Esophagus muscularis mucosa (tissue), 4 donors: Measurements from ENCODE around the gene HIBADH. TPM values are rescaled to one million over a fixed set of nuclear protein-coding genes. Genes with fewer than 3 reads are reported as not detected.

Source experiments
- DNase-seq: peaks from one replicate; pipeline ENCODE4 v3.0.0-alpha.2; 2017; ENCODE audit errors: extremely low spot score
- H3K27ac ChIP-seq, 4 donors: fragments of 200-600 bp; sonication (generic); replicated peaks in 1 of 4; 1 replicate in 3 of 4; 2 replicates in 1 of 4; pipeline ENCODE4 v1.5.1; 2016 to 2019; ENCODE audit warnings: mild to moderate bottlenecking in 1 of 4
- H3K27me3 ChIP-seq, 4 donors: fragments of 200-600 bp; sonication (generic); one replicate each; pipeline versions ENCODE4 v1.5.1 to v1.6.0; 2016 to 2019
- H3K36me3 ChIP-seq, 4 donors: fragments of 200-600 bp; sonication (generic); one replicate each; pipeline ENCODE4 v1.5.1; 2016 to 2019
- H3K4me1 ChIP-seq, 4 donors: fragments of 200-600 bp; sonication (generic); one replicate each; pipeline ENCODE4 v1.5.1; 2016 to 2019
- H3K4me3 ChIP-seq, 4 donors: fragments of 200-600 bp; sonication (generic); 1 replicate in 2 of 4; 2 replicates in 2 of 4; pipeline ENCODE4 v1.5.1; 2016 to 2019; ENCODE audit warnings: mild to moderate bottlenecking in 4 of 4, moderate library complexity in 1 of 4
- H3K9me3 ChIP-seq, 4 donors: fragments of 200-600 bp; sonication (generic); 1 replicate in 3 of 4; 2 replicates in 1 of 4; pipeline ENCODE4 v1.5.1; 2016 to 2019
- EP300 ChIP-seq: sonication (generic); formaldehyde crosslinking; IDR thresholded peaks from one replicate; pipeline ENCODE4 v1.6.1; 2017; ENCODE audit warnings: antibody characterized with exemption
- POLR2A ChIP-seq: fragments of 450-650 bp; IDR thresholded peaks from one replicate; pipeline ENCODE4 v1.6.1; 2017; ENCODE audit warnings: antibody characterized with exemption, moderate library complexity, mild to moderate bottlenecking, low read depth
- POLR2AphosphoS5 ChIP-seq, 2 donors: sonication (generic); formaldehyde crosslinking; IDR thresholded peaks; one replicate each; pipeline ENCODE4 v1.6.1; 2017; ENCODE audit warnings: antibody characterized with exemption in 2 of 2
- WGBS: methylation state at CpG from one replicate; pipeline ENCODE4 v1.1.5; 2018; 5-methylcytosine and 5-hydroxymethylcytosine counted together
- intact Hi-C: fragments of 100-400 bp; cut with DNase I; formaldehyde crosslinking; loops from one replicate; pipeline ENCODE4 v1.15.1; 2023
- total RNA-seq, 4 donors: library from RNA; depleted of rRNA; stranded (reverse); fragments of >200 nt; gene quantifications; one replicate each; pipeline versions ENCODE4 v1.1.0 to v1.2.1, GENCODE V29; 2016
- TF ChIP-seq, protein P1 (sequence below), 3 experiments: fragments of 200-600 bp in 2 of 3; fragments of 450-650 bp in 1 of 3; sonication (generic) in 2 of 3; IDR thresholded peaks; one replicate each; pipeline ENCODE4 v1.5.1; 2017 to 2019; ENCODE audit warnings: antibody characterized with exemption in 3 of 3, mild to moderate bottlenecking in 2 of 3, moderate library complexity in 1 of 3

The HIBADH gene
- total RNA-seq, 4 donors from 2014 or later: 45.4 to 66.0 (median 52.3) TPM

- no peak for TF ChIP-seq POLR2AphosphoS5 (IDR thresholded peaks at IDR 0.05)
- TF ChIP-seq EP300: no peak
- no peak for TF ChIP-seq POLR2A
- TF ChIP-seq, protein P1, sequence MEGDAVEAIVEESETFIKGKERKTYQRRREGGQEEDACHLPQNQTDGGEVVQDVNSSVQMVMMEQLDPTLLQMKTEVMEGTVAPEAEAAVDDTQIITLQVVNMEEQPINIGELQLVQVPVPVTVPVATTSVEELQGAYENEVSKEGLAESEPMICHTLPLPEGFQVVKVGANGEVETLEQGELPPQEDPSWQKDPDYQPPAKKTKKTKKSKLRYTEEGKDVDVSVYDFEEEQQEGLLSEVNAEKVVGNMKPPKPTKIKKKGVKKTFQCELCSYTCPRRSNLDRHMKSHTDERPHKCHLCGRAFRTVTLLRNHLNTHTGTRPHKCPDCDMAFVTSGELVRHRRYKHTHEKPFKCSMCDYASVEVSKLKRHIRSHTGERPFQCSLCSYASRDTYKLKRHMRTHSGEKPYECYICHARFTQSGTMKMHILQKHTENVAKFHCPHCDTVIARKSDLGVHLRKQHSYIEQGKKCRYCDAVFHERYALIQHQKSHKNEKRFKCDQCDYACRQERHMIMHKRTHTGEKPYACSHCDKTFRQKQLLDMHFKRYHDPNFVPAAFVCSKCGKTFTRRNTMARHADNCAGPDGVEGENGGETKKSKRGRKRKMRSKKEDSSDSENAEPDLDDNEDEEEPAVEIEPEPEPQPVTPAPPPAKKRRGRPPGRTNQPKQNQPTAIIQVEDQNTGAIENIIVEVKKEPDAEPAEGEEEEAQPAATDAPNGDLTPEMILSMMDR (IDR thresholded peaks at IDR 0.05): no peak
- no peaks in the 10 kb centered on the region for H3K36me3 ChIP-seq
- 97% methylated on average over 4 of the region's 4 CpGs for WGBS
- DNase-seq: no peak
- intact Hi-C loops: no loop called here
- H3K4me1 ChIP-seq: no peaks in the 10 kb centered on the region
- H3K9me3 ChIP-seq: no peaks in the 10 kb centered on the region
- no peak overlapping the region for H3K27ac ChIP-seq
- H3K4me3 ChIP-seq: no peak overlapping the region
- H3K27me3 ChIP-seq: no peaks in the 10 kb centered on the region
These were observed 95.4 kb downstream of the HIBADH start for GRCh38 chr7:27567266-27567665.

- Histone ChIP-seq H3K9me3 (no peaks in the 10 kb centered on the region), H3K27me3 (no peaks in the 10 kb centered on the region), H3K4me3 (no peak overlapping the region), H3K4me1 (no peaks in the 10 kb centered on the region), H3K36me3 (no peaks in the 10 kb centered on the region), H3K27ac (no peak overlapping the region)
- no peak for DNase-seq
- WGBS: 77% methylated on average over 4 of the region's 4 CpGs
- intact Hi-C loops: no loop called here
- no peak for TF ChIP-seq POLR2AphosphoS5 (IDR thresholded peaks at IDR 0.05)
These were observed 97.7 kb downstream of the HIBADH start for GRCh38 chr7:27564881-27565482.

- no peaks in the 10 kb centered on the region for H3K27me3 ChIP-seq
- H3K27ac ChIP-seq: no peak overlapping the region
- no peak overlapping the region for H3K4me3 ChIP-seq
- no peaks in the 10 kb centered on the region for H3K9me3 ChIP-seq
- no peaks in the 10 kb centered on the region for H3K36me3 ChIP-seq
- TF ChIP-seq POLR2A (no peak), EP300 (no peak), POLR2AphosphoS5 (IDR thresholded peaks at IDR 0.05) (no peak)
- TF ChIP-seq, protein P1 (IDR thresholded peaks at IDR 0.05): no peak
- DNase-seq: no peak
- no peaks in the 10 kb centered on the region for H3K4me1 ChIP-seq
- intact Hi-C loops: no loop called here
These were observed 101.9 kb downstream of the HIBADH start for GRCh38 chr7:27560706-27561235.

DNA sequence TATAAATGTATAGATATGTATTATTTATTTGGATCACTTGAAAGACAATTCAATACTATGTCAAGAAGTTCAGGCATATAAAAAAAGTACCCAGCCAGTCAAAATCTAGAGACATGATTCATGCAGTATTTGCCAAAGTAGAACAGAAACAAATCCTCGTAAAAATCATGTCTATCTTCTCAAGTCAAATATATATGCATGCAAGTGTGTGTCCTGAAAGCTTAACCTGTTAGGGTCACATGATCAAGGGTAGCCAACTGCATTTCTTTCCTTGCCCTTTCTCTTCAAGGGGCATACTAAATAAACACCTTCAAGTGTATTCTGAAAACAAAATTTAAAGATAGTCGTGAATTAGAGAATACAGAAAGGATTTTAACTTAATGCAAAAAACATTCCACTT, 107.0 kb downstream of the HIBADH start:
- no peak overlapping the region for H3K27ac ChIP-seq
- TF ChIP-seq POLR2A: no peak
- WGBS: 92% methylated on average over 2 of the region's 2 CpGs
- intact Hi-C loops: no loop called here
- H3K27me3 ChIP-seq: no peaks in the 10 kb centered on the region
- H3K4me3 ChIP-seq: no peak overlapping the region
- DNase-seq: no peak
- no peaks in the 10 kb centered on the region for H3K4me1 ChIP-seq
- no peaks in the 10 kb centered on the region for H3K9me3 ChIP-seq
- H3K36me3 ChIP-seq: no peaks in the 10 kb centered on the region

- Histone ChIP-seq H3K4me1 (no peaks in the 10 kb centered on the region), H3K27ac (no peak overlapping the region), H3K9me3 (no peaks in the 10 kb centered on the region), H3K36me3 (no peaks in the 10 kb centered on the region), H3K4me3 (no peak overlapping the region), H3K27me3 (no peaks in the 10 kb centered on the region)
- no peak for DNase-seq
- intact Hi-C loops: no loop called here
- no peak for TF ChIP-seq POLR2AphosphoS5 (IDR thresholded peaks at IDR 0.05)
- no peak for TF ChIP-seq POLR2A
- TF ChIP-seq, protein P1 (IDR thresholded peaks at IDR 0.05): no peak
- TF ChIP-seq EP300: no peak
- 100% methylated on average over 1 of the region's 1 CpG for WGBS
These were observed 107.9 kb downstream of the HIBADH start for GRCh38 chr7:27554826-27555225.

DNA sequence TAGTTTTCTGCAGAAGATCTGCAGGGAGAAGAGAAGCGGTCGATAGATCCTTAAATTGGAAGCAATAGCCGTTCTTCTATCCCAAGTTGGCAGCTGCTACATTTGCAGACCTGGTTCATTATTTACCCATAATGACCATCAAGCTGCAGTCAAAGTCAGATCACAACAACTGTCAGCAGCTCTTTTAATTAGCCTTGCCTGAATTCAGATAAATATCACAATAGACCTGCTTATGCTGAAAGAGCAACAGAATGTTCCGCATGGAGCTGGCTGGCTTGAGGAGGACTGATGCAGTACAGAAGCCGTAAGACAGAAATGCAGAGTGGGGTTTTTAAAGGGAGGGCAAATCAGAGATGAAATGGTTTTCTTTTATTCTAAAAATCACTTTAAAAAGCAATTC, 109.4 kb downstream of the HIBADH start:
- 92% methylated on average over 5 of the region's 5 CpGs for WGBS
- Histone ChIP-seq H3K4me3 (no peak overlapping the region), H3K27ac (no peak overlapping the region), H3K27me3 (no peaks in the 10 kb centered on the region), H3K9me3 (no peaks in the 10 kb centered on the region), H3K4me1 (no peaks in the 10 kb centered on the region), H3K36me3 (no peaks in the 10 kb centered on the region)
- intact Hi-C loops: no loop called here
- DNase-seq: no peak
- TF ChIP-seq POLR2A: no peak
- TF ChIP-seq EP300: no peak
- no peak for TF ChIP-seq POLR2AphosphoS5 (IDR thresholded peaks at IDR 0.05)
- TF ChIP-seq, protein P1 (IDR thresholded peaks at IDR 0.05): no peak
